Head of caudate nucleus (tissue), 42 donors: ENCODE data around the gene CBX8.

Experiments
- DNase-seq, 42 donors: peaks; one replicate each; pipeline versions ENCODE4 v3.0.0 to v3.0.0-alpha.2; 2020 to 2021; ENCODE audit warnings: mixed read lengths in 7 of 42
- intact Hi-C: fragments of 100-400 bp; cut with DNase I; formaldehyde crosslinking; loops from one replicate; pipeline ENCODE4 v1.15.0; 2022

The CBX8 gene

DNA sequence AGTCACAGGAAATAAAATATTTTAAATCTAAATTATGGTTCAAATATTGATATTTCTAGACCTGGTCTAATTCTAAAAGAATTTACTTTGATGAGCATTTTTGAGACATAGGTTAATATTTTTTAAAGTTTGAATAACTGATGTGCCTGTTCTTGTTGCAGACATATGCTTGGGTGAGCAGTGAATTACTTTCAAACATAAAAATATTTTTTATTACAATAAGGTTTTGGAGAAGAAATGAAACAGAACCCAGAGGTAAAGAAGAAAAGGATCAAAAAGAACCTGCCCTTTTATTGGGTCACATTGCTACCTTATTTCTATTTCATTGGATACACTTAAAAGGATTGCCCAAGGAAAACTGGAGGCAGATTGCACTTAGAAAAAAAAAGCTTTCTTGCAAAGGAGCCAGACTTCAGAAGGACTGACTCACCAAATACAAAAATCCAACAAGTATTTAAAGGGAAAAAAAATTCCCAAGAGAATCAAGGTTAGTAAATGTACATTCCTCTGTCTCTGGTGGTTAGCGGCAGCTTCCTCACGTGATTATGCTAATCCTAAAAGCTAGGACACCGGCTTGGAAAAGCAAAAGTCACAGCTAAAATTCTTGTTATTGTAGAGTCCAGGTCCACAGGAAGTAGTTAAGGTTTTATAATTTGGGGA lies 47.6 kb downstream of the CBX8 start:
- intact Hi-C loops: no loop called here
- DNase-seq: no peak

DNA sequence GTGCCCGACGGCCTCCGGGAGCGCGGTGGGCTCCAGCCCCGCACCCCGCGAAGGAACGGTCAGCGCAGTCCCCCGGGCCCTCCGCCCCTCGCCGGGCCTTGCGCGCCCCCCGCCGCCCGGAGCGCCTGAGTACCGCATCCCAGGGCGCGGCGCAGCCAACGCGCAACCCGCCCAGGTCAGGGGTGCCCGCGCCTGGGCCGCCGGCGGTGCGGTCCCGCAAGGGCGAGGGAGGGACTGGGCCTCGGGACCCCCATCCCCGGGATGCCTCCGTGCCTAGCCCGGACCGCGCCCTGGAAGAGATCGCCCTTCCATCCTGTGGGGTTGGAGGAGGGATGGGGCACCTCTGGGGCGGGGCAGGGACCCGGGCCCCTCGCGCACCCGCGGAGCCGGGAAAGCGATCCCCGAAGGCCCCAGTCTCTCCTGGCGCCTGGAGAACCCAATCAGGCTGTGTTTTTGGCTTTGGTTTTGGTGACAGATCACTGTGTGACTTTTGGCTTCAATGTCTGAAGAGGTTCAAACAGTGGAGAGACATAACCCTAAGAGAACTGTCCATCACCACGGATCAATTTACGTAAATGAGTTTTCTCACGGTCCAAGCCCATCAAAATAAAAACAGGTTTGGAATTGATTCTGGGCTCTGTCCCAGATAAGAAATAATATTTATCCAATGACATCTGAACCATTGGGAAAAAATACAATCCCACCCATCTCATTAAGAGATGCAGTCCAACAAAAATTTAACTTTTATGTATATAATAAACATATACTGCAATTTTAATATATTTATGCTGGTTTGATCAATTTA lies 48.4 kb downstream of the CBX8 start:
- no peak for DNase-seq

DNA sequence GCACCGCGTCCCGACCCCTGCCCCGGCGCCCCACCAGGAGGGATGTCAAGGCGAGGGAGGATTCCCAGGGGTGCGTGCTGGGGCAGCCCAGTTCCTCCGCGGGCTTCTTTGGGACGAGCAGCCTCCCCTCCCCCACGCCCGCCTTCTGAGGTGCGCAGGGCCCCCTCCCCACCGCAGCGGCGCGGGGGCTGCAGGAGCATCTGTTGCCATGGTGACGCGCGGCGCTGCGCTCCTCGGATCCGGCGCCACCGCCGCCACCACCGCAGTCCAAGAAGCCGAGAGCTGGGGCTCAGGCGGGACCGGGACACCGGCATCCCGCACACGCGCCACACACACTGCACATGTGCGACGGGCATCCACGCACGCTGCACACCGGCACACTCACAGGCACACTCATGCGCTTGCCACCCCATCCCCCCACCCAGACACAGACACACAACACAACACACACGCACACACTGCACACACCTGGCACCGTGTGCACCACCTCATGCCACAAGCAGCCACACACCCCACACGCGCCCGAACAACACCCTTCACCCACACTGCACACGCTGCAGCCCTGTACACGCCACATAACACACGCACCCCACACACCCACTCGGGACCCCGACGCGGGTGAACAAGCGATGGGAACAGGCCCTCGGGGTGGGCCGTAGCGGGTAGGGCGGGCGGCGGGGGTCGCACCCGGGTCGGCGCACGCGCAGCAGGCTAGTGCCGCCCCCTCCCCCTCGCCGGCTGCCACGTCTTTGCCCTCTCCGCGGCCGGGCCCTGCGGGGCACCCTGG lies 49.2 kb downstream of the CBX8 start:
- intact Hi-C loops: no loop called here

More for the DNA sequence above, 48.4 kb downstream of the CBX8 start:
- intact Hi-C loops: no loop called here

DNA sequence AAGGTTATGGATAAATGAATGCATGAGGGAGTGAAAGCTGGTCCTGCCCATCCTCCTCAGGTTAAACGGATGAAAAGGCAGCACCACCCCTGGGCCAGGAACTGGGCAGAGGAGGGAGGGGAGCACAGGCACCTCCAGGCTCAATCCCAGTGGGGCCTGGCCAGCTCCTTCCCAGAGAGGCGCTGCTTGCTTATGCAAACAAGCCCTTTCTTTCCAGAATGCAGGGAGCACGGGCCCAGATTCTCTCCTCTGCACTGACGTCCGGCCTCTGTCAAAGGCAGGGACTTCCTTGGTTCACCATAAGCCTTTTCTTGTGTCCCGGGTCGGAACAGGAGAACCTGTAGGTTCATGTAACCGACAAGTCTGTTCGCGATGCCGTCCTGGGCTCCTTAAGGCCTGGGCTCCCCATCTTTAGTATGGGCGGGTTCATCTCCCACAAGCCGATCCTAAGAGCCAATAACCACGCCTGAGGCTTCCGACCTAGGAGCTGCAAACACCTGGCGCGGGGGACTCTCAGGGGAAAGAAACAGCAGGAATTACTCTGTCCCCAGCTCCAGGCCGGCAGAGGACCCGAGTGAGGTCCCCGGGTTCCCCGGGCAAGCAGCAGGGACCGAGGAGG lies 49.9 kb downstream of the CBX8 start:
- DNase-seq: peak in 19 of 42 donors; percentile 3 to 60 (median 27)
- intact Hi-C loops: no loop called here

More for the DNA sequence above, 49.2 kb downstream of the CBX8 start:
- peak; percentile 16 to 86 (median 63) for DNase-seq

DNA sequence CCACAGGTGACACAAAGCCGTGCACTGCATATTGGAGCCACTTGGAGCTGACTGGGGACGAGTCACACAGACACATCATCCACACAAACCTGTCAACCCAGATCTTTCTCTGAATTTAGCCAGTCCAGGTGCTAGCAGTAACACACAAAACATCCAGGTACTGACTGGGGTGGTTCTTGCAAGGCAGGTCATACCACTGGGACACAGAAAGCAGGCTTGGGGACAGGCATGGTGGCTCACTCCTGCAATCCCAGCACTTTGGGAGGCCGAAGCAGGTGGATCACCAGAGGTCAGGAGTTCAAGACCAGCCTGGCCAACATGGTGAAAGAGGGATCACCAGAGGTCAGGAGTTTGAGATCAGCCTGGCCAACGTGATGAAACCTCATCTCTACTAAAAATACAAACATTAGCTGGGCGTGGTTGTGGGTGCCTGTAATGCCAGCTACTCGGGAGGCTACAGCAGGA lies 51.2 kb downstream of the CBX8 start:
- intact Hi-C loops: no loop called here
- no peak for DNase-seq

DNA sequence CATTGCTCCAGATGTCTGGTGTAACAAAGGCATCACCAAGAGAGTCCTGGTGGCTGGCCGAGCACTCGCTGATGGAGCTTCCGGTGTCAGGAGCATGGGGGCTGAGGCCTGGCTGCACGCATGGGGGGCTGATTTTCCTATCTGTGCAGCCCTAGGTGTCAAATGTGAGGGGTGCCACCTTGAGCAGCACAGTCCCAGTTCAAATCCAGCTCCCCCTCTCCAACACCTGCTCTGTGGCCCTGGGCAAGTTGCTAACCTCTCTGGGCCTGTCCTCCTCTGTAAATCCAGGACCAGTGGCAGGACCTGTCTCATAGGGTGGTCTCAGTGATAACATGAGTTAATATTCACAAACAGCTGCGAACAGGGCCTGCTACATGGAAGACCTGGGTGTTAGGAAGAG lies 53.3 kb downstream of the CBX8 start:
- DNase-seq: no peak
- intact Hi-C loops: no loop called here

DNA sequence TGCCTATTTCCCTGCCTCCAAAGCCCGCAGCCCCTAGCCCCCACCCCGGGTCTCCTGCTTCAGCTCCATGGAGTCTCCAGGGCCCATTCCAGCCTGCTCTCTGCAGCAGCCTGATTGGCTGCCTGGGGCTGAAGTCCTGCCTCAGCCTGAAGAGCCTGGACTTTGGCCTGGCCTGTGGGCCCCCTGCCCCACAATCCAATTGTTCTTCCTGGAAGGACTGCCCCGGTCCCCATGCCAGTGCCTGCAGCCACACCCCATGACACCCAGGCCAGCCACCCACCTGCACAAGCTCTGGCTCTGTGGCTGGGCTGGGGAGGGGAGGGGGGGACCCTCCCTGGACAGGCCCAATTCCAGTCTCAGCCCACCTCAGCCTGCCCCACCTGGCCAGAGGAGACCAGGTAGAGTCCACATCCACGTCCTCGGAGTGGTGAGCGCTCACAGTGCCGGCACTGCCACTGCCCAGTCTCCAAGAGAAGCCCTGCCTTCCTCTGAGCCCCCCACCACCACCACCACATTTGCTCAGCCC lies 53.9 kb downstream of the CBX8 start:
- no peak for DNase-seq
- intact Hi-C loops: no loop called here

DNA sequence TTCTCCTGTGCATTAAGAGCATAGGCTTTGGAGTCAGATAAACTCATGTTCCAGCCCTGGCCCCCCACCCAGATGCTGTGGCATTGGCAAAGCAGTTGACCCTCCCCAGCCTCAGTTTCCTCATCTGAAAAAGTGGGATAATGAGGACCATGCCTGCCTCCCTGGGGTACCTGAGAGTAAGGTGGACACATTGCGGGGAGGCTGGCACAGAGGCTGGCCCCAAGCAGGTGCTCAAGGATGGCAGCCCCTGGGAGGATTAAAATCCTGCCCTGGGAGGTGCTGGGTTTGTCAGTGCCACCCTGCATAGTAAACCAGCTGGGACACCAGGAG lies 54.3 kb downstream of the CBX8 start:
- no peak for DNase-seq
- intact Hi-C loops: no loop called here
